HG03280 (cell line): ENCODE measurements around the gene S100PBP.

Experiments used
- ATAC-seq: cut with Tn5 transposase; IDR thresholded peaks from one replicate; pipeline ENCODE4 v1.9.1; 2021; ENCODE audit warnings: mild to moderate bottlenecking, moderate library complexity; ENCODE audit not compliant: unreplicated experiment

S100PBP gene

DNA sequence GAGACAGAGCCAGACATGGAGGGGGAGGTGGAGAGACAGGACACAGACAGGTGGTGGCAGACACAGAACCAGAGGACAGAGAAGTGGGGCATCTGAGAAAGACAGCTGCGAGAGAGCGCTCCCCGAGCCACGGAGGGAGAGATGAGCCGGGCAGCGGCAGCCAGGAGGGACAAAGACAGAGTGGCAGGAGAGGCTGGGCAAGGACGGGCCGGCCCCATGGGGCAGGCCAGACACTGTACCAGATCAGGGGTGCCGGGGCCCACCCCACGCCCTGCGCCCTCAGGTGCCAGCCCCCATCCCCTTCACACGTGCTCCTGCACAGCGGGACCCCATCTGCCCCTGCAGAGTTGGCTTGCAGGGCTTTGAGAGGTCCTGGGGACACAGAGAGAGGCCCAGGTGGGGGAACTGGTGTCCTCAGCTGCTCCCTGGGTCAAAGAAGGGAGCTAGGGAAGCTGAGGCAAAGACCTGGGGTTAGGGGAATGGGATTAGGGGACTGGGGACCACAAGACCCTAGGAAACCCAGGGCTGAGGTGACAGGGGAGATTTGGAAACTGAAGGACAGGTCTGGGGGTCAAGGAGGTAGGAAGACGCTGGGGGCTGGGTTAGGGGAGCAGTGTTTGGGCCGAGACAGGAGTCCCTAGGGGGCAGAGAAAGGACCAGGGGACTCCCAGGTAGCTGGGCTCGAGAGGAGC, 52.6 kb downstream of the S100PBP start:
- ATAC-seq = no peak

- no peak for ATAC-seq
These were observed 53.3 kb downstream of the S100PBP start, which contains the start of gene FNDC5 for GRCh38 chr1:32870615-32871363. FNDC5 (minus strand) TSS chr1:32870912.

GRCh38 chr1:32871364-32872191, 54.1 kb downstream of the S100PBP start:
- ATAC-seq = no peak

GRCh38 chr1:32872192-32872460, 54.7 kb downstream of the S100PBP start:
- no peak for ATAC-seq

DNA sequence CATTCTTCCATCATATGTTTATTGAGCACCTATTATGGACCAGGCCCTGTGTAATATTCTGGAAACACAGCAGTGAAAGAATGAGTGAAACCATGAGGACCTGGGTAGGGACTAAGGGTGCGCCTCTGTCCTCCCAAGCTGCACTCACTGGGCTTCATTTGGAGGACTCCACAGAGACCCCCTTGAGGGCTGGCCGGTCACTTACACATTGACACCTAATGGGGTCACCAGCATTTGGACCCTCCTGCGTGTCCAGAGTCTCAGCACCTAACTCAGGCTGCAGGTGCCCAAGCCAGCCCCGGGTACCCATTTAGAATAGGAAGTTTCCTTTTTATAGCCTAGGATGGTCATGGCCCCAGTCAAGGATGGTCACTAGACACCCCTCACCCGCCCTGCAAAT, 56.0 kb downstream of the S100PBP start:
- ATAC-seq = no peak

- no peak for ATAC-seq
These were observed 57.7 kb downstream of the S100PBP start for GRCh38 chr1:32874860-32875752.

GRCh38 chr1:32876341-32877210, 59.1 kb downstream of the S100PBP start:
- no peak for ATAC-seq

- ATAC-seq = no peak
These were observed 60.0 kb downstream of the S100PBP start for GRCh38 chr1:32877211-32878110.

GRCh38 chr1:32878183-32878582, 60.7 kb downstream of the S100PBP start:
- ATAC-seq = no peak

GRCh38 chr1:32878637-32879041, 61.2 kb downstream of the S100PBP start:
- no peak for ATAC-seq

DNA sequence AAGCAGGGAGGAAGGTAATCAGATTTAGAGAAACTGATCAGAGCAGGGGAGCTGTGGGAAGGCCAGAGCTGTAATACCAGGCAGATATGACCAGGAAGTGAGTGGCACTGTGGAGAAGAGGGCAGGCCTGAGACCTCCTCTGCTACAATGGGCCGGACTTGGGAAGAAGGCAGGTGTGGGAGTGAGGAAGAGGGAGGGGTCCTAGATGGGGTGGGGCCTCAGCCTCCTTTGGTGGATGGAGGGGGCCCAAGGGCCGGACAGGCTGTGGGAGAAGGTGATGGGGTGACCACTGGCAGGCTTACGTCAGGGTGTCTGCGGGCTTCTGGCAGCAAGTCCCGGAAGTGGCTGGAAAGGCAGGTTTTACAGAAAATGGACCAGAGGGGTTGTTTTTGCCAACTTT, 63.8 kb downstream of the S100PBP start:
- no peak for ATAC-seq

DNA sequence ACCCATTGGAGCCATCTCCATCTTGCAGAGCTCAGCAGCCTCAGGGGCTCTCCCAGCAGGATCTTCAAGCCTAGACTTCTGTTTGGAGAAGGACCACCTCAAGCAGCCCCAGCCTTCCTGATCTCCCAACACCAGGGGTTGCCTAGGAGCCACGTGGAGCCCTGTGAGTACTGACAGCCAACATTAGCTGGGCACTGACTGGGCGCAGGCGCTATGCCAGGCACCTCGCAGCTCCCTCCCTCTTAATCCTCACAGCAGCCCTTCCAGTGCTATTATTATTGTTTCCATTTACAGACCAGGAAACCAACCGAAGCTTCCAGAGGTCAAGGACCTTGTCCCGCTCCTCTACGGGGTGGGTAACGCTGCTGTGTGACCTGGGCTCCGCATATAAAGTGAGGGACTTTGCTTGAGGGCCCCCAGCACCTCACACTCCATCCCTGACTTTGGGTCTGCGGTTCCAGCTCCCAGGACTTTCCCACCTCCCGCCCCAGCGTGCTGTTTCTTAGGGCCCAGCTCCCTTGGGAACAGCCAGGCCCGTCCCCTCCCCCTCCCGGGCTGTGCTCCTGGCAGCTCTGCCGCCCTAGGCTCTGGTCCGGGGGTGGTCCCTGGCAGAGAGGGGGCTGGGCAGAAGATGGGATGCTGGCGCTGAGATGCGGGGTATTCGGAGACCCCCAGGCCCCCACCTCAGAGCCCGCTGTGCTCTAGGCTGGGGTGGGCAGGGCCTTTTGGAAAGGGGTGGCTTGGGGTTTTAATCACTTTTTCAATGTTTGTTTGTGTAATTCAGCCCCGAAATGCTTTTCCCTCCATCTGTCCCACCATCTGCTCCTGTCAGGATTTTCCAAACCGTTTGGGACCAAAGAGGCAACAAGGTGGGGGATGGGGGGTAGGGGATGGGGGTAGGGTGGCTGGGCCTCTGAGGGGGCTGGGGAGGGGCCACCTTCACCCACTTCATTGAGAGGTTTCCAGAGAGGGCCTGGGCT, 64.7 kb downstream of the S100PBP start:
- ATAC-seq = no peak

- ATAC-seq = no peak
These were observed 66.0 kb downstream of the S100PBP start for GRCh38 chr1:32883338-32884031.

DNA sequence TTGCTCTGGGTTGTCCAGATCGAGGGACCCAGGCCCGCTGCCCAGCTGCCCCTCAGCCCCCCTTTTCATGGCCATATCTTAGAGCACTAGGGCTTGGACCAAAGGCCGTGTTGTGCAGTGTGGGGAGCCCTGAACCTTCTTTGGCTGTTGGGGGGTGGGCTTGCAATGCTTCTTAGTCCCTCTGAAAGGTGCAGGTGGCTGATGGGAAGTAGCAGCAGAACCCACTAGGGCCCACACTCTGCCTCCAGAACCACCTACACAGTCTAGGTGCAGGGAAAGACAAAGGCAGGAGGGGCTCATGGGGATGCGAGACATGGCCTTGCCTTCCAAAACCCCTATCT, 66.5 kb downstream of the S100PBP start:
- ATAC-seq = no peak

DNA sequence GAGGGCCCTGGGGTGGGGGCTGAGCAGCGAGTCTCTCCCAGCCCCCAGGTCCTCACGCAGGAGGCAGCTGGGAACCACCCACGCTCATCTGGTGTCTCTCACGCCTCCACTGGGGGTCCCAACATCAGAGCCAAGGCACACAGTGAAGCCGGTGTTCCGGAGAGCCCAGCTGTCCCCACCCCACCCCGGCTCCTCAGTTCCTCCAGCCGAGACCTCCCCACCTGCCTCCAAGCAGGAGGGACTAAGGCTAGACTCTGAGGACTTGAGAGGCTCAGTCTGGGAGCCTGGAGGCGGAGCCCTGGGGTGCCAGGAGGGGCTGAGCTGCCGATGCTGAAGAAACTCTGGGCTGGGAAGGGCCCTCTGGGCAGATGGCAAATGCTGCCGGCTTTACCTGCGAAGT, 67.3 kb downstream of the S100PBP start:
- ATAC-seq = no peak

- ATAC-seq = no peak
These were observed 68.2 kb downstream of the S100PBP start for GRCh38 chr1:32885676-32886003.
